ENCODE data around the gene PTX4. TPM values are rescaled to one million over a fixed set of nuclear protein-coding genes. Genes with fewer than 3 reads are reported as not detected.

Gene PTX4
- polyA plus RNA-seq, 3 donors, result 0.19 TPM; not detected in 2

- peak overlapping the region in 1 of 2 donors; percentile 70 for H3K27ac ChIP-seq (ENCODE audit: low read depth in 1 of 2, low read length in 2 of 2)
- H3K4me2 ChIP-seq (replicated peaks; ENCODE audit: extremely low read depth, low read length, poor library complexity, severe bottlenecking), result no peak overlapping the region
- no peaks in the 10 kb centered on the region for H3K9me3 ChIP-seq (replicated peaks in 1 of 2; ENCODE audit: control insufficient read depth in 1 of 2, insufficient read depth in 1 of 2, low read length in 2 of 2)
- no peak overlapping the region for H3K9ac ChIP-seq (ENCODE audit: insufficient read depth, low read length, poor library complexity, severe bottlenecking)
- no peak overlapping the region for H3K4me3 ChIP-seq (replicated peaks in 1 of 3; ENCODE audit: low read depth in 2 of 3, low read length in 3 of 3)
- H4K20me1 ChIP-seq (ENCODE audit: insufficient read depth, low read length), result peaks cover 56% of the 10 kb centered on the region
- WGBS (ENCODE audit: insufficient coverage), result 85% methylated on average over 8 of the region's 22 CpGs
- Mint-ChIP-seq H3K9me3 (peaks cover 0 to 5% (median 0%) of the 10 kb centered on the region in 7 donors), H3K4me3 (no peak overlapping the region), H3K4me1 (peaks cover 54% of the 10 kb centered on the region), H3K27me3 (ENCODE audit: low read depth in 3 of 3) (peaks cover 0 to 8% (median 0%) of the 10 kb centered on the region in 3 donors), H3K27ac (peak overlapping the region in 5 of 7 donors; percentile 19 to 95 (median 84)), H3K36me3 (peaks cover 14 to 45% of the 10 kb centered on the region in 2 donors)
- no peak for DNase-seq
- H3K4me1 ChIP-seq (ENCODE audit: control insufficient read depth in 1 of 2, insufficient read depth in 2 of 2, low read length in 2 of 2), result peaks cover 43 to 61% of the 10 kb centered on the region in 2 donors
- intact Hi-C loops (cut with micrococcal nuclease), result no loop called here
- H3K79me2 ChIP-seq (ENCODE audit: insufficient read depth, low read length), result peaks cover 97% of the 10 kb centered on the region
- peaks cover 19 to 32% of the 10 kb centered on the region in 2 donors for H3K36me3 ChIP-seq (replicated peaks in 1 of 2; ENCODE audit: control insufficient read depth in 1 of 2, insufficient read depth in 2 of 2, low read length in 2 of 2)
- H3K27me3 ChIP-seq (ENCODE audit: control insufficient read depth in 2 of 2, insufficient read depth in 2 of 2, low read length in 2 of 2), result no peaks in the 10 kb centered on the region
- no peak overlapping the region for H2AFZ ChIP-seq (ENCODE audit: insufficient read depth, low read depth, low read length, poor library complexity, severe bottlenecking)
- TF ChIP-seq CTCF (IDR thresholded peaks at IDR 0.05), result no peak
These were observed 20.3 kb downstream of the PTX4 start for GRCh38 chr16:1468426-1468810.

- Histone ChIP-seq H3K9ac (ENCODE audit: insufficient read depth, low read length, poor library complexity, severe bottlenecking) (peak overlapping the region; percentile 21), H3K9me3 (replicated peaks in 1 of 2; ENCODE audit: control insufficient read depth in 1 of 2, insufficient read depth in 1 of 2, low read length in 2 of 2) (no peaks in the 10 kb centered on the region), H3K27ac (ENCODE audit: low read depth in 1 of 2, low read length in 2 of 2) (peak overlapping the region in 1 of 2 donors; percentile 70), H2AFZ (ENCODE audit: insufficient read depth, low read depth, low read length, poor library complexity, severe bottlenecking) (no peak overlapping the region), H3K4me3 (replicated peaks in 1 of 3; ENCODE audit: low read depth in 2 of 3, low read length in 3 of 3) (no peak overlapping the region), H4K20me1 (ENCODE audit: insufficient read depth, low read length) (peaks cover 70% of the 10 kb centered on the region), H3K27me3 (ENCODE audit: control insufficient read depth in 2 of 2, insufficient read depth in 2 of 2, low read length in 2 of 2) (no peaks in the 10 kb centered on the region), H3K79me2 (ENCODE audit: insufficient read depth, low read length) (peaks cover 94% of the 10 kb centered on the region), H3K36me3 (replicated peaks in 1 of 2; ENCODE audit: control insufficient read depth in 1 of 2, insufficient read depth in 2 of 2, low read length in 2 of 2) (peaks cover 27 to 46% of the 10 kb centered on the region in 2 donors), H3K4me2 (replicated peaks; ENCODE audit: extremely low read depth, low read length, poor library complexity, severe bottlenecking) (no peak overlapping the region), H3K4me1 (ENCODE audit: control insufficient read depth in 1 of 2, insufficient read depth in 2 of 2, low read length in 2 of 2) (peaks cover 30 to 47% of the 10 kb centered on the region in 2 donors)
- peaks cover 0 to 10% (median 0%) of the 10 kb centered on the region in 3 donors for H3K27me3 Mint-ChIP-seq (ENCODE audit: low read depth in 3 of 3)
- H3K4me3 Mint-ChIP-seq, result no peak overlapping the region
- intact Hi-C loops (cut with micrococcal nuclease), result no loop called here
- peaks cover 20 to 49% of the 10 kb centered on the region in 2 donors for H3K36me3 Mint-ChIP-seq
- H3K4me1 Mint-ChIP-seq, result peaks cover 43% of the 10 kb centered on the region
- peak overlapping the region; percentile 55 to 91 (median 74) for H3K27ac Mint-ChIP-seq
- WGBS (ENCODE audit: insufficient coverage), result 79% methylated on average over 7 of the region's 14 CpGs
- H3K9me3 Mint-ChIP-seq, result peaks cover 0 to 5% (median 0%) of the 10 kb centered on the region in 7 donors
- TF ChIP-seq CTCF (IDR thresholded peaks at IDR 0.05), result no peak
- peak; percentile 23 to 48 (median 33) for DNase-seq
These were observed 21.7 kb downstream of the PTX4 start for GRCh38 chr16:1466968-1467521.

Data from CD14-positive monocyte (primary cell).